Measurements from ENCODE around the gene TOX4.

Gene TOX4

GRCh38 chr14:21509432-21510143 is 32.6 kb downstream of the TOX4 start:
- Histone ChIP-seq H3K4me3 (ENCODE audit: low read depth in 1 of 2, low read length in 2 of 2) (peak overlapping the region; percentile 77 to 88; a peak in 3 of 4 replicates), H3K9me3 (ENCODE audit: insufficient read depth, low read length, severe bottlenecking) (no peaks in the 10 kb centered on the region), H2AFZ (ENCODE audit: low read depth, low read length) (no peak overlapping the region), H3K79me2 (ENCODE audit: insufficient read depth, low read length) (peaks cover 61% of the 10 kb centered on the region), H3K27me3 (ENCODE audit: insufficient read depth, low read length, poor library complexity) (no peaks in the 10 kb centered on the region), H3K27ac (ENCODE audit: low read length) (peak overlapping the region; percentile 92), H3K36me3 (ENCODE audit: insufficient read depth, low read length) (peaks cover 20% of the 10 kb centered on the region), H4K20me1 (ENCODE audit: insufficient read depth, low read length) (no peaks in the 10 kb centered on the region), H3K4me1 (ENCODE audit: insufficient read depth, low read length) (peaks cover 41% of the 10 kb centered on the region), H3K9ac (ENCODE audit: low read depth, low read length) (peak overlapping the region; percentile 87), H3K4me2 (ENCODE audit: insufficient read depth, low read length) (peak overlapping the region; percentile 83)
- TF ChIP-seq EZH2 (IDR thresholded peaks at IDR 0.05; ENCODE audit: borderline replicate concordance, low read depth, low read length, severe bottlenecking) (no peak), CTCF (IDR thresholded peaks at IDR 0.05; ENCODE audit: borderline replicate concordance, extremely low read depth, low read length, poor library complexity, severe bottlenecking) (no peak)
- no peak for DNase-seq
- ATAC-seq (ENCODE audit: insufficient read depth, low read depth), result no peak

- H3K4me1 ChIP-seq (ENCODE audit: insufficient read depth, low read length), result peaks cover 41% of the 10 kb centered on the region
- peaks cover 48% of the 10 kb centered on the region for H3K79me2 ChIP-seq (ENCODE audit: insufficient read depth, low read length)
- H3K9ac ChIP-seq (ENCODE audit: low read depth, low read length), result peak within 1 kb of the TSS; percentile 87
- H3K4me2 ChIP-seq (ENCODE audit: insufficient read depth, low read length), result peak within 1 kb of the TSS; percentile 83
- no peaks in the 10 kb centered on the region for H3K27me3 ChIP-seq (ENCODE audit: insufficient read depth, low read length, poor library complexity)
- H4K20me1 ChIP-seq (ENCODE audit: insufficient read depth, low read length), result no peaks in the 10 kb centered on the region
- TF ChIP-seq CTCF (IDR thresholded peaks at IDR 0.05; ENCODE audit: borderline replicate concordance, extremely low read depth, low read length, poor library complexity, severe bottlenecking) (no peak), EZH2 (IDR thresholded peaks at IDR 0.05; ENCODE audit: borderline replicate concordance, low read depth, low read length, severe bottlenecking) (no peak)
- ATAC-seq (ENCODE audit: insufficient read depth, low read depth), result peak; percentile 100
- H3K4me3 ChIP-seq (ENCODE audit: low read depth in 1 of 2, low read length in 2 of 2), result peak within 1 kb of the TSS; percentile 77 to 88
- H2AFZ ChIP-seq (ENCODE audit: low read depth, low read length), result peak within 1 kb of the TSS; percentile 94
- H3K27ac ChIP-seq (ENCODE audit: low read length), result peak within 1 kb of the TSS; percentile 92
- peaks cover 20% of the 10 kb centered on the region for H3K36me3 ChIP-seq (ENCODE audit: insufficient read depth, low read length)
- H3K9me3 ChIP-seq (ENCODE audit: insufficient read depth, low read length, severe bottlenecking), result no peaks in the 10 kb centered on the region
- DNase-seq, result peak; percentile 96
These were observed 34.0 kb downstream of the TOX4 start, which contains the start of gene METTL3 for GRCh38 chr14:21510735-21511657. METTL3 (minus strand) TSS chr14:21511340; CDS start chr14:21511223, 117 bp downstream.

- Histone ChIP-seq H3K36me3 (ENCODE audit: insufficient read depth, low read length) (peaks cover 7% of the 10 kb centered on the region), H3K9ac (ENCODE audit: low read depth, low read length) (no peak overlapping the region), H3K27ac (ENCODE audit: low read length) (no peak overlapping the region), H3K4me1 (ENCODE audit: insufficient read depth, low read length) (peaks cover 18% of the 10 kb centered on the region), H3K27me3 (ENCODE audit: insufficient read depth, low read length, poor library complexity) (no peaks in the 10 kb centered on the region), H3K79me2 (ENCODE audit: insufficient read depth, low read length) (peaks cover 19% of the 10 kb centered on the region), H2AFZ (ENCODE audit: low read depth, low read length) (peak overlapping the region; percentile 8; the same call in 1 of the 2 replicates), H4K20me1 (ENCODE audit: insufficient read depth, low read length) (no peaks in the 10 kb centered on the region), H3K4me2 (ENCODE audit: insufficient read depth, low read length) (no peak overlapping the region), H3K4me3 (ENCODE audit: low read depth in 1 of 2, low read length in 2 of 2) (no peak overlapping the region), H3K9me3 (ENCODE audit: insufficient read depth, low read length, severe bottlenecking) (no peaks in the 10 kb centered on the region)
- DNase-seq, result no peak
- TF ChIP-seq CTCF (IDR thresholded peaks at IDR 0.05; ENCODE audit: borderline replicate concordance, extremely low read depth, low read length, poor library complexity, severe bottlenecking) (no peak), EZH2 (IDR thresholded peaks at IDR 0.05; ENCODE audit: borderline replicate concordance, low read depth, low read length, severe bottlenecking) (no peak)
- no peak for ATAC-seq (ENCODE audit: insufficient read depth, low read depth)
These were observed 37.3 kb downstream of the TOX4 start for GRCh38 chr14:21514341-21514740.
